Osteocyte (in vitro differentiated cells): ENCODE data around the gene RAB8B. TPM values are rescaled to one million over a fixed set of nuclear protein-coding genes. Genes with fewer than 3 reads are reported as not detected.

Experiments used
- DNase-seq: peaks from one replicate; pipeline ENCODE4 v3.0.0; 2021; ENCODE audit warnings: mixed read lengths; ENCODE audit not compliant: unreplicated experiment; ENCODE audit errors: extremely low spot score
- H3K27ac Mint-ChIP-seq: one replicate; pipeline ENCODE4 v1.8.0; 2021; ENCODE audit warnings: mild to moderate bottlenecking, mixed read lengths; ENCODE audit not compliant: unreplicated experiment
- H3K27me3 Mint-ChIP-seq: one replicate; pipeline ENCODE4 v1.8.0; 2021; ENCODE audit warnings: mixed read lengths; ENCODE audit not compliant: unreplicated experiment
- H3K36me3 Mint-ChIP-seq: one replicate; pipeline ENCODE4 v1.8.0; 2021; ENCODE audit warnings: mixed read lengths; ENCODE audit not compliant: unreplicated experiment
- H3K4me1 Mint-ChIP-seq: one replicate; pipeline ENCODE4 v1.8.0; 2021; ENCODE audit warnings: mixed read lengths; ENCODE audit not compliant: unreplicated experiment
- H3K4me3 Mint-ChIP-seq: one replicate; pipeline ENCODE4 v1.8.0; 2021; ENCODE audit warnings: mild to moderate bottlenecking, moderate library complexity, mixed read lengths; ENCODE audit not compliant: unreplicated experiment
- H3K9me3 Mint-ChIP-seq: one replicate; pipeline ENCODE4 v1.8.0; 2021; ENCODE audit warnings: mixed read lengths; ENCODE audit not compliant: unreplicated experiment
- total RNA-seq: library from RNA; stranded (reverse); gene quantifications from 2 replicates; pipeline ENCODE4 v1.2.1, GENCODE V29; 2021
- TF ChIP-seq, protein P1 (sequence below): fragments of 200-600 bp; sonication (generic); IDR thresholded peaks from 2 replicates; pipeline ENCODE4 v1.5.0; 2021; ENCODE audit warnings: antibody characterized with exemption, mild to moderate bottlenecking, moderate library complexity

RAB8B gene
- total RNA-seq, 1 donor from 2014 or later = 29.8 TPM

- Mint-ChIP-seq H3K36me3 (no peaks in the 10 kb centered on the region), H3K27me3 (no peaks in the 10 kb centered on the region), H3K4me1 (peaks cover 33% of the 10 kb centered on the region), H3K9me3 (no peaks in the 10 kb centered on the region), H3K27ac (no peak overlapping the region), H3K4me3 (no peak overlapping the region)
- DNase-seq = no peak
- TF ChIP-seq, protein P1, sequence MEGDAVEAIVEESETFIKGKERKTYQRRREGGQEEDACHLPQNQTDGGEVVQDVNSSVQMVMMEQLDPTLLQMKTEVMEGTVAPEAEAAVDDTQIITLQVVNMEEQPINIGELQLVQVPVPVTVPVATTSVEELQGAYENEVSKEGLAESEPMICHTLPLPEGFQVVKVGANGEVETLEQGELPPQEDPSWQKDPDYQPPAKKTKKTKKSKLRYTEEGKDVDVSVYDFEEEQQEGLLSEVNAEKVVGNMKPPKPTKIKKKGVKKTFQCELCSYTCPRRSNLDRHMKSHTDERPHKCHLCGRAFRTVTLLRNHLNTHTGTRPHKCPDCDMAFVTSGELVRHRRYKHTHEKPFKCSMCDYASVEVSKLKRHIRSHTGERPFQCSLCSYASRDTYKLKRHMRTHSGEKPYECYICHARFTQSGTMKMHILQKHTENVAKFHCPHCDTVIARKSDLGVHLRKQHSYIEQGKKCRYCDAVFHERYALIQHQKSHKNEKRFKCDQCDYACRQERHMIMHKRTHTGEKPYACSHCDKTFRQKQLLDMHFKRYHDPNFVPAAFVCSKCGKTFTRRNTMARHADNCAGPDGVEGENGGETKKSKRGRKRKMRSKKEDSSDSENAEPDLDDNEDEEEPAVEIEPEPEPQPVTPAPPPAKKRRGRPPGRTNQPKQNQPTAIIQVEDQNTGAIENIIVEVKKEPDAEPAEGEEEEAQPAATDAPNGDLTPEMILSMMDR = no peak
Observed at GRCh38 chr15:63225381-63225780, 36.0 kb downstream of the RAB8B start.

GRCh38 chr15:63226155-63226883, 36.9 kb downstream of the RAB8B start:
- H3K4me3 Mint-ChIP-seq = no peak overlapping the region
- TF ChIP-seq, protein P1 = no peak
- H3K36me3 Mint-ChIP-seq = no peaks in the 10 kb centered on the region
- H3K4me1 Mint-ChIP-seq = peaks cover 32% of the 10 kb centered on the region
- DNase-seq = no peak
- H3K9me3 Mint-ChIP-seq = no peaks in the 10 kb centered on the region
- no peaks in the 10 kb centered on the region for H3K27me3 Mint-ChIP-seq
- no peak overlapping the region for H3K27ac Mint-ChIP-seq

- Mint-ChIP-seq H3K27ac (peak overlapping the region; percentile 77), H3K36me3 (no peaks in the 10 kb centered on the region)
- no peak for DNase-seq
Observed at GRCh38 chr15:63226966-63227401, 37.6 kb downstream of the RAB8B start.

DNA sequence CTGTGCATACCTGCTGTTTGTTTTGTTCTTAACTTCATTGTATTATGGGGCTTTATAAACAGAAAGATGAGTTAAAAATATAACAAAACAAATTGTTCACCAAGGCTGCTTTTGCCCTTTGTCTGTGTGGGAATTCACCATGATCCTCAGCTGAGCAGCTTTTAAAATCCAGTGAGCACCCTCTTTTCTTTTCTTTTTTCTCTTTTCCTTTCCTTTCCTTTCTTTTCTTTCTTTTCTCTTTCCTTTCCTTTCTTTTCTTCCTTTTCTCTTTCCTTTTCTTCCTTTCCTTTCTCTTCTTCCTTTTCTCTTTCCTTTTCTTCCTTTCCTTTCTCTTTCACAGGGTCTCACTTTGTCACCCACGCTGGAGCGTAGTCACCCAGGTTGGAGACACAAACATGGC, 38.3 kb downstream of the RAB8B start:
- H3K27ac Mint-ChIP-seq = peak overlapping the region; percentile 77
- TF ChIP-seq, protein P1 = no peak
- DNase-seq = no peak
- peak overlapping the region; percentile 20 for H3K4me3 Mint-ChIP-seq
- no peaks in the 10 kb centered on the region for H3K9me3 Mint-ChIP-seq
- no peaks in the 10 kb centered on the region for H3K27me3 Mint-ChIP-seq
- no peaks in the 10 kb centered on the region for H3K36me3 Mint-ChIP-seq
- H3K4me1 Mint-ChIP-seq = peaks cover 39% of the 10 kb centered on the region

More at GRCh38 chr15:63226966-63227401, 37.6 kb downstream of the RAB8B start:
- no peaks in the 10 kb centered on the region for H3K9me3 Mint-ChIP-seq
- no peaks in the 10 kb centered on the region for H3K27me3 Mint-ChIP-seq
- H3K4me3 Mint-ChIP-seq = no peak overlapping the region
- peaks cover 34% of the 10 kb centered on the region for H3K4me1 Mint-ChIP-seq
- TF ChIP-seq, protein P1 = no peak

DNA sequence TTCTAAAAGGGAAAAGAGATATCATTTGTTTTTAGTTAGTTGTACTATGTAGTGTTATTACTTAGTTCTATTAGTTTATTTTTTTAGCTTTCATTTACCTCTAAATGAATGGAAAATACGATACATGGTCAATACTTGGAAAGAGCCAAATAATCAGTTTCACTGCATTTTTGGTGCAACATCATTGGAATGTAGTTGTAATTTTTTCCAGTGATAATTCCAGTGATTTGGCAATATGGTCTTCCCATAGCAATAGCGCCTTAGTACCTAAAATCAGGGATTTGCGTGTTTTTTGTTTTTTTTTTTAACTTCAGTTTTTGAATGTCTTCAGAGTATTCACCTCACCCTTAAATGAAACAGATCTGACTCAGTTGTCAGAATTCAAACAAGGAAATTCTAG, 41.8 kb downstream of the RAB8B start:
- Mint-ChIP-seq H3K27me3 (no peaks in the 10 kb centered on the region), H3K4me1 (peaks cover 70% of the 10 kb centered on the region), H3K36me3 (no peaks in the 10 kb centered on the region), H3K4me3 (no peak overlapping the region), H3K27ac (no peak overlapping the region), H3K9me3 (no peaks in the 10 kb centered on the region)
- TF ChIP-seq, protein P1 = no peak
- DNase-seq = no peak
